HG02885 (cell line): ENCODE measurements around the gene MEGF10.

Source experiments
- ATAC-seq: cut with Tn5 transposase; IDR thresholded peaks from one replicate; pipeline ENCODE4 v1.9.1; 2021; ENCODE audit warnings: mild to moderate bottlenecking; ENCODE audit not compliant: unreplicated experiment, poor library complexity

The MEGF10 gene

DNA sequence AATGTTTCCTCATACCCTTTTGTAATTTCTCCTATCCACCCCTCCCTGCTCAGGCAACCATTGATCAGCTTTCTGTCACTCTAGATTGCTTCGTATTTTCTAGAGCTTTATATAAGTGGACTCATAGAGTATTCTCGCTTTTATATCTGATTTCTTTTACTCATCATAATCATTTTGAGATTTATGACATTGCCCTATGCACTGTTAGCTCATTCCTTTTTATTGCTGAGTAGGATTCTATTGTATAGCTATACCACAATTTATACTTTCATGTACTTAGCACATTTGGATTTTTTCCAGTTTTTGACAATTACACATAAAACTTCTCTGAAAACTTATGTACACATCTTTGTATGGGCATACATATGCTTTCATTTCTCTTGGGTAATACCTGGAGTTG is 68.9 kb downstream of the MEGF10 start:
- no peak for ATAC-seq

DNA sequence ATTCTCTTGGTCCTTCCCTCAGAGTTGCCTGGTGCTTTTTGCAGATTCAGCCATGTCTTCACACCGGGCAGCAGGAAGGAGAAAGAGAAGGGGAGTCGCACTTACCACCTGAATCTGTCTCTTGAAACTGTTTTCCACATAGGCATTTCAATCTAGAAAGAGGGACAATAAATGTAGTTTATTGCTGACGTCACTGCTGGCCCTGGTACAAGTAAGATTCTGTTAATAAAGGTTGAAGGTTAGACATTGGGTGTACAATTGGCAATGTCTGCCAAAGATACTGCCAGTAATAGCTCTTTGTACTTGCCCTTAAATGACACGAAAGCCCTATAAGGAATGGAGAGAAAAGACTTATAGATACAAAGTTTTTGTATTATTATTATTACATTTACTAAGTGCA is 72.8 kb downstream of the MEGF10 start:
- ATAC-seq, result no peak

DNA sequence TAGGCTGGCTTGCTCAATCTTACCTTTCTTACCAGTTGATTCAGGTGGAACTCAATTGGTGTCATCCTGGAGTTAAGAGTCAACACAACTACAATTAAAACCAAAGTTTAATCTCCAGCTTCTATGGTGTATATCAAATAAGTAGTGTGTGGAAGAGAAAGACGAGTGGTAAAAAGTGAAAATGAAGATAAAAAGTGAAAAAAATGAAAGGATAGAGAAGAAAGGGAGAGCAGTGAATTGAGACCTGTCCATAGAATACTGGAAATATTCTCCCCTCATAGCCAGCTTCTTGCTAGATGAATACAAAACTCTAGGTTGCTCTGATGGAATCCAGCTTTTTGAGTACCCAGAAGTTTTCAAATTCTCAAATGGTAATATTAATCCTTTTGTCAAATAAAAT is 76.4 kb downstream of the MEGF10 start:
- no peak for ATAC-seq

DNA sequence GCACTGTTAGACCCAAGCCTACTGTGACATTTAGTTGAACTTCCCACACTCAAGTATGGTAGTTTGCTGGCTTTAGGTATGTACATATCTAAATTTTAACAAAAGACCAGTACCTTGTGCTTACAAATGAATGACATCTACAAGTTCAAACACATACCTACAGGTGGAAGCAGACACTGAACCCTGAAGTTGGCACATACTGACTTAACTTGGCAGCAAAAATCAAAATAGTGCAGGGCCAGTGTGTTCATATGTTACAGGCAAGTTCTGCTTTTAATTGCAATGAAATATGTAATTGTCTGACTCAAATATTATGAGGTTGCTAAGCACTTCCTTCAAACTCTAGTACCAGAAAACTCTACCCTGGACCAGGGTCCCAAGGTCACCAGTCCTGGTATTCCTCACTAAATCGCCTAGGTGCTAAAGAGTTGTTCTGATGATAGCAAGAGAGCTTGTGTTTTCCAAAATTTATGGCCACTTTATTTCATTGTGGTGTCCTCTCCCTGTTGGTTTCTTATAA is 77.4 kb downstream of the MEGF10 start:
- ATAC-seq, result no peak

DNA sequence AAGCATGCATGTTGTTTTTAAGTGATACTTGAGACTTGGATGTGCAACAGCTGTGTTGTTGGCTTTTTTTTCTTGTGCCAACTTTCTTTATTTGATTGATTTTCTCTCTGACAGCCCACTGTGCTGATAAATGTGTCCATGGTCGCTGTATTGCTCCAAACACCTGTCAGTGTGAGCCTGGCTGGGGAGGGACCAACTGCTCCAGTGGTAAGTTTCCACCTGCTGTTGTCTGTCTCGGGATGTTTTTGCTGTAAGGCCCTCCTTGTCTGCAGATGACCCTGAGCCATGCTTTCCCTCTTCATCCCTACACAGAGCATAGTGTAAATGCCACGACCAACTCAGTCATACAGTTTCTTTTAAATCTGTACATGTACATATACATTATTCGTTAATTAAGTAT is 79.2 kb downstream of the MEGF10 start:
- ATAC-seq, result no peak

DNA sequence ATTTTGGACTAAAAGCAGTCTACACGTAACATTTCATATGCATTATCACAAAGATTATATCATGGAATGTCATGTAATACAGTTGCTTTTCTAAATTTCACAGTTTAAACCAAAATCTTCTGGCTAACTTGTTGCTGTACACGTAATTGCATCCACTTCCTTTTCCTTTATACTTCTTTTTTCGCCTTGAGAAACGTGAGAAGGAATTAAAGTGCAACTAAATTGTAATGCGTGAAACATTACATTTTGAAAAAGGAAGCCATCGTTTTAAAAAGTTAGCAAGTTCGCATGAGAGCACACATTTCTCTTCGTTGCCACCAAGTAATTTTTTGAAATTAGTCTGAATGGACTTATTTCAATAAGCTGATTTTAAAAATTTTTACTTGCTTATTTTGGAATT is 80.0 kb downstream of the MEGF10 start:
- no peak for ATAC-seq

DNA sequence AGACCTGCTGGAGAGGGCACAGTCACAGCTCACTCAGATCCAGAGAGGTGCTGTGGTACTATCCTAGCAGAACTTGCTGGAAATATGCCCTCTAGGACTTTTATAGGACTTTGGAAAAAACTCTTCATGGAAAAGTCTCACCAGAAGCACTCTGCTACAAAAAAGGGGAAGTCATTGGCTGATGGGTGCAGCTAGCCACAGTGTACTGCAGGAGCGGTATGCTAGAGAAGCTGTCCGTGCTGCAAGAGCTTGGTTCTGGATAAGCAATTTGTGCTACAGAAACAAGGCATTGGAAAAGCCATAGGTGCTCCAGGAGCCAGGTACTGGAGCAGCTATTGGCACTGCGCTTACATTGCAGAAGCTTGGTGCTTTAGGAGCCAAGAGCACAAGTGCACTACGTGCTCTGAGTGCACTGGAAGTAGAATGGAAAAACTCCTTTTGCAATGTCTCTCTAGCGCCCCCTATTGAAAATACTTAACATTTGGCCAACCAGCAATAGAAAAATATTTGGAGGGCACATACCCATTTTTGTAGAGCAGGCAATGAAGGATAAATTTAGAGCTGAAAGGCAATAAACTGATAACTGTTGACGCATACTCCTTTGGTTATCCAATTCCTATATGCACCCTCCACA is 83.4 kb downstream of the MEGF10 start:
- ATAC-seq, result no peak

DNA sequence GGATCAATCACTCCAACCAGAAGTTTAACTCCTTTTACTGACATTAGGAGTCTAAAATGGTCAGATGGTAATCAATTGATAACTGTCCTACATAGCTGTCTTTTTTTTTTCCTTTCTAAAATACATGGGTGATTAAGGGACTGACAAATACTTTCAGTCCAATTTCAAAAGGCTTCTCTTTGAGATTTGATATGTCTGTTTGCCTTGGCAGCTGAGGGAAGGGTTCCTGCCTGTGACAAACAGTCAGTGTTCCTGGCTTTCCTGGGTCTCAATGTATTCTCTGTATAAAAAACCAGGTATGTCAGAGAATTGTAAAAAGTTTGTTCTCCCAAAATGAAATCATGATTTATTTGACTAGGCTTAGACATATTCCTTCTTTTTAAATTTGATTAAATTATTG is 84.5 kb downstream of the MEGF10 start:
- ATAC-seq, result no peak

DNA sequence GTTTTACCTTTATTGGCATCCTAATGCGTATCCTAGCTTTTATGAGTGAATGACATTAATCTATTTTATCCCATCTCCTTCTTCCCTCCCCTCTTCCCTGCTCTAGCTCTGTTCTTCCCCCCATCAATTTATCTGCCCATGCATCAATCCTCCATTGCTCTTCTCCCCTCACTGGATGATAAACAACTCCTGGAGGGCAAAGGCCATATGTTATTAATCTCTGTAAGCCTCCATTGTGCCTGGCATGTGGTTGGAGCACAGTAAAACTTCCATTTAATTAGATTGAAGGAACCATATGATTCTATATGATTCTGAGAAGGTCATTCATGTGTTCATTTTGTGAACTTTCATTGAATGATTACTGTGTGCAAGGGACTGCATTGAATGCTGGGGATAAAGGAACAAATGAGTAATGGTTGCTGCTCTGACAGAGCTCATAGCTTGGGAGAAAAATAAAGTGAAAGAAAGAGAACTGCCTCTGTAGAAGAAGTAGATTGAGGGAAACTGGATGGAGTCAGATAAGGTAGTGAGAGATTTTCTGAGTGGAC is 85.0 kb downstream of the MEGF10 start:
- ATAC-seq, result no peak

DNA sequence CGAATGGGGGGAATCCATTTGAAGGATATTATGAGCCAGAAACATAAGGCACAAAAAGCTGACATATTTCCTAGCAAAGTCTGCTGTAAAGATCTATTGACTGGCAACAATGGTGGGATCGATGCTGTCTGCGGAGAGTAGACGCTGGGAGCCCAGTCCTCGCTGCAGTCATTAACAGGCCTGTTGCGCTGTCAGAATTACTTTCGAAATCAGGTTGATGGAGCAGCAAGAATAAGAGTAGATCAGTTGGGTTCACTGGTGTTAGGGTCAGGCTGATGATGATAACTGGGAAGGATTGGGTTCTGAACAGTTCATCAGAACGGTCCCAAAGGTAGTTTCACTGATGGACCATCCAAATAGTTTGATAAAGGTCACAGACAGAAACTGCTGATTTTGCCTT is 87.1 kb downstream of the MEGF10 start:
- no peak for ATAC-seq

DNA sequence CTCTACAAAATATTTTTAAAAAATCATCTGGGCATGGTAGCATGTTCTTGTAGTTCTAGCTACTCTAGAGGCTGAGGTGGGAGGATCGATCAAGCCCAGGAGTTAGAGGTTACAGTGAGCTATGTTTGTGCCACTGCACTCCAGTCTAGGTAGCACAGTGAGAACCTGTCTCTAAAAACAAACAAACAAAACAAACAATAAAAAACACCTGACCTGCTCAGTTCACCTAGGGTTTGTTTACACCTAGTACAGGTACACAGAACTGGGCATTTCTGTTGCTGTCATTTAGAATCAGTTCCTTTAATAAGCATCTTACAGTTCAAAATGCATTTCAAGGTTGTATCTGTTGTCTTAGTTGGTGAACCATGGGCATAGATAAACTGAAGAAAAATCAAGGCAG is 95.3 kb downstream of the MEGF10 start:
- no peak for ATAC-seq

DNA sequence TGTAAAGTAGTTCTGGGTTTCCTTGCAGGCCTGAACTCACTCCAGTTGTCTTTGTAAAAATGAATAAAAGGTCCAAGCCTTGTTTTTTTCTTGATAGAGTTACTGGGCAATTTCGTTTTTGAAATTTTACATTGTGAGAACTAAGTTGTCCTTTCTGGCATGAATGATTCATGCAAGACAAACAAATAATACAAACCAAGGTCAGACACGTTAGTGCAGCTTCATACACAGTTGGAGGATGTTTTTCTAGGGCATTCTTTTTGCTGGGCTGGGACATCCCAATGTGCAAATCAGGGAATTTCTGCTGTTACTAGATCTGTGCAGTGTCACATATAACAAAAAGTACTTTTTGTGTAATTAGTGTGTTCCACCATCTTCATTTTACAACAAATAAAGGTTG is 96.0 kb downstream of the MEGF10 start:
- ATAC-seq, result no peak

DNA sequence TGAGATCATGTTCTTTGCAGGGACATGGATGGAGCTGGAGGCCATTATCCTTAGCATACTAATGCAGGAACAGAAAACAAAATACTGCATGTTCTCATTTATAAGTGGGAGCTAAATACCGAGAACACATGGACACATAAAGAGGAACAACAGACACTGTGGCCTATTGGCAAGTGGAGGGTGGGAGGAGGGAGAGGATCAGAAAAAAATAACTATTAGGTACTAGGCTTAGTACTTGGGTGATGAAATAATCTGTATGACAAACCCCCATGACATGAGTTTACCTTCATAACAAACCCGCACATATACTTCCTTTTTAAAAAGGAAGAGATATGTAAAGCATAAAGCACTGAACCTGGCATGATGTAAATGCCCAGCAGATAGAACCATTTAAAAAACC is 99.0 kb downstream of the MEGF10 start:
- no peak for ATAC-seq

DNA sequence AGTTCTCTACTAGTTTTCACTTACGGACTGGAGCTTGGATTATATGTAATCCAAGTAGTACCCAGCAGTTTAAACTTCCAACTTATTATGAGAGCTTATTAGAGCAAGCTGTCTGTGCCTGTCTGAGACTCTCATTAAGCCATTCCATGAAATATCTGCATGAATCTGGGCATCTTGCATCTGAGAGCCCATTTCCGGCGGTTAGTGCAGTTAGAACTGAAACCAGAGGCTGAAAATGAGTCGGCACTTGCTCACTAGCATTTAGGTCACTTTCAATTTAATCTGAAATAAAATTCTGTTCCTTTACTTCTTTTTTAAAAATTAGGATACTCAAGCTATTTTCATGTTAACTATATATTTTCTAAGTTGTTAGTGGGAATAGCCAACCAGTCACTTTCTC is 102.2 kb downstream of the MEGF10 start:
- peak; percentile 56 for ATAC-seq

DNA sequence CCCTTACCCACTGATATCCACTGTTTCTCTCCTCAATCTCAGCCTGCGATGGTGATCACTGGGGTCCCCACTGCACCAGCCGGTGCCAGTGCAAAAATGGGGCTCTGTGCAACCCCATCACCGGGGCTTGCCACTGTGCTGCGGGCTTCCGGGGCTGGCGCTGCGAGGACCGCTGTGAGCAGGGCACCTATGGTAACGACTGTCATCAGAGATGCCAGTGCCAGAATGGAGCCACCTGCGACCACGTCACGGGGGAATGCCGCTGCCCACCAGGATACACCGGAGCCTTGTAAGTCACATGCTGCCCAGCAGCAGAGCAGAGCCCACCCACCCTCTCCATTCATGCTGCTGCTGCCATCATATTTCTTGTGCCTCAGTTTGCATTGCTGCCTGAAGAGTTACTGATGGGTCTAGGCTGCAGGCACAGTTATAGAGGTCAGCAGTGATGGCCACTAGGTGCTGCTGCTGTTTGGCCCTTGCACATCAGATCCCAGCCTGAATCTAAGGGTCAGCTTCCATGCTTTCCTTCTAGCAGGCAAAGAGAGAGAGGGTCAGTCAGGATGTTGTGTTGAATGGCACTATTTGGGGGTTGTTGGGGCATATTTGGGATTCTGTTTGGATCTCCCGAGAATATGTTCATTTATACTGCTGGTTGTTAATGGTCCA is 106.0 kb downstream of the MEGF10 start:
- no peak for ATAC-seq

DNA sequence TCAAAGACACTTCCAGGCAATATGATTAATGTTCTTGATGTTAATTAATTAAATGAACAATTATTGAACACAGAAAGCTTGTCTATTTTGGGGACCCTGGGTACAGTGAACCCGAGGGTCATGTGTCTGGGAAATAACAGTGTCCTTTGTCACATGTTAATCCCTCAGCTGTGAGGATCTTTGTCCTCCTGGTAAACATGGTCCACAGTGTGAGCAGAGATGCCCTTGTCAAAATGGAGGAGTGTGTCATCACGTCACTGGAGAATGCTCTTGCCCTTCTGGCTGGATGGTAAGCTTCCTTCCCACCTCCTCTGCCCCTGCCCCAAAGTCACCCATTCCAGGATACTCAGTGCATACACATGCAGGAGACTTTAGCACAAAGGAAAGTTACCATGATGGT is 107.9 kb downstream of the MEGF10 start:
- no peak for ATAC-seq

DNA sequence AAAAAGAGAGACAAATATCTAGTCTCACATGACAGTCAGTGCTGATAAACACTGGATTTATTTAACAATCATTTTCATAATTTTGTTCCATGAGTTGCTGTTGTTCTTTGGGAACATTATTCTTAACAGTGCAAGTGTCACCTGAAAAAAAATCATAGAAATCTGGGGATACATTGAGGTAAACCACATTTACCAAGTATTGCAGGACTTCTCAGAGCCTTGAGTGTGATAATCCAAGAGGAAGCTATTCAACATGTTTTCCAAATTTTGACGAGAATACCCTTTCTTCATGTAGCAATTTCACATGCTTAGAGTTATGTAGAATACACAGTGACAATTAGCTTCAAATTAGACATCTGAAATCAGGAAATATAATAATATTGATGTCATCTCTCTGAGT is 108.5 kb downstream of the MEGF10 start:
- no peak for ATAC-seq

DNA sequence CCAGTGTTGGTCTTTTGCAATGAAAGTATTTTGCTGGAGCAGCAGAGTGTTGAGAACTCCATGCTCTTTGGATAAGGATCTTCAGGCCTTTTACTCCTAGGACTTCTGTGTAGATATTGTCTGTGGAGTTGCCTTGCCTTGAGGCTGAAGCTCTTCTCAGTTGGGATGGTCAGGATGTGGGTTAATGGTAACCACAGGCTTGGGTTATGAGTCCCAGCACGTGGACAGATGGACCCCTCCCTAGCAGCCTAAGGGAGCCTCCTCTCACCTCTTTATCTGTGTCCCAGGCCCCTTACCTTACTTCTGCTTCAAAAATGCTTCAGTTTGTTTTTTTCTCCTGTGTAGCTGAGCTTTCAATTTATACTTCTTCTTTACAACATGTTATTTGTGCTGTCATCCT is 109.9 kb downstream of the MEGF10 start:
- peak; percentile 56 for ATAC-seq

DNA sequence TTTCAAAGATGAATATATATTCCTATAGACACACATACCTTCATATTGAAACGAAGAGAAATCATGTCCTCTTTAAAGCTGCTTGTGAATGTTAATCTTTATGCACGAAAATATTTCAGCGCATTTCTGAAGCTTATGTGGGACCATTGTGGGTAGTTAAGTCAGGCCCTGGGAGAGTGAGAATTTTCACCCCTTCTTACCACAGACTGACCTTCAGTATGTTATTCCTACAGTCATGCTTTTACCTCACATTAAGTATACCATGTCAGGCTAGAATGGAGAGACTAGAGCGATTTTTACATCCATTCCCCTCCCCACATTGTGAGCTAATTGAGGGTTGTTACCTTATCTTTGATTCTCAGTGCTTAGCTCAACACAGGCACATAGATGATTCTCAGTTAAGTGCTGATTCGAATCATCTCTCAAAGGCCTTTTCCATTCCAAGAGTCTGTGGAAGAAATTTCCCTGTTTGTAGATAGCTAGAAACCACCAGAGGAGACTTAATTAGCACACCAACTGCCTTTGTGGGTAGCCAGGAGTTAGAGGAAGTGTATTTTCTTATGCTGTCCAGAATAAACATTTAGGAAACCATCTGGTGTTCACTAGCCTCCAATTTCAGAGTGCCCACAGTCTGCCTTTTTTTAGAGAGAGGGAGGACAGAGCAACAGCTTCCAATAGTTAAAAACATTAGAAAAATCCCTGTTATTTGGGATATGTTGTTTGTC is 110.5 kb downstream of the MEGF10 start:
- ATAC-seq, result no peak

DNA sequence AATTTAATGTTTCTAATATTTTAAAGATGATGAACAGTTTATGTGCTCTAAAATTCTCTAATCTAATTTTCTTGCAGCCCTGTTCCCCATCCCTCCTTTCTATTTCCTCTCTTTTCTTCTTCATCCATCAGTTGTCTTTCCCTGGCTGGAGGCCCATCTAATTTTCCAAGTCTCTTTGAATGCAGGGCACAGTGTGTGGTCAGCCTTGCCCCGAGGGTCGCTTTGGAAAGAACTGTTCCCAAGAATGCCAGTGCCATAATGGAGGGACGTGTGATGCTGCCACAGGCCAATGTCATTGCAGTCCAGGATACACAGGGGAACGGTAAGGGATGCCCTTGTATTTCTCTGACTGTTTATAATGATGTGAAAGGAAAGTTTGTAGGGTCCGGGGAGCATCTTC is 111.8 kb downstream of the MEGF10 start:
- ATAC-seq, result no peak

DNA sequence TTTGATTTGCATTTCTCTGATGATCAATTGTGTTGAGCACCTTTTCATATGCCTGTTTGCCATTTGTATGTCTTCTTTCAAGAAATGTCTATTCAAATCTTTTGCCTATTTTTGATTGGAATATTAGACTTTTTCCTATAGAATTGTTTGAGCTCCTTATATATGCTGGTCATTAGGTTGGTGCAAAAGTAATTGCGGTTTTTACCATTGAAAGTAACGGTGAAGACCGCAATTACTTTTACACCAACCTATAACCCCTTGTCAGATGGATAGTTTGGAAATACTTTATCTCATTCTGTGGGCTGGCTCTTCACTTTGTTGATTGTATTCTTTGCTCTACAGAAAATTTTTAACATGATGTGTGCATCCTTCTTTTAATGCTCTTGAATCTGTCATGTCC is 113.6 kb downstream of the MEGF10 start:
- no peak for ATAC-seq
